HepG2 (cell line): ENCODE data around the gene EGFR. TPM values are rescaled to one million over a fixed set of nuclear protein-coding genes. Genes with fewer than 3 reads are reported as not detected.
A peak's percentile ranks its signal among the peaks of the same experiment; 100 is the strongest.

Source experiments
- GATA4 ChIP-seq: sonication (generic); IDR thresholded peaks from 2 replicates; pipeline ENCODE4 v1.6.1; 2016; ENCODE audit warnings: antibody characterized with exemption, low read depth, borderline replicate concordance
- GFI1 ChIP-seq: sonication (generic); formaldehyde crosslinking; IDR thresholded peaks from 2 replicates; pipeline ENCODE4 v1.5.0; 2020; ENCODE audit warnings: missing genetic modification reagents, mild to moderate bottlenecking, borderline replicate concordance
- HDAC2 ChIP-seq: sonication (generic); formaldehyde crosslinking; IDR thresholded peaks from 2 replicates; pipeline ENCODE4 v1.4.0; 2020; ENCODE audit warnings: missing genetic modification reagents
- KAT2B ChIP-seq: fragments of 150-350 bp; IDR thresholded peaks from 2 replicates; pipeline ENCODE4 v1.6.1; 2014; ENCODE audit warnings: low read depth, low read length, borderline replicate concordance
- MIER2 ChIP-seq: IDR thresholded peaks from 2 replicates; pipeline ENCODE4 v1.6.1; 2016; ENCODE audit warnings: missing biosample characterization, missing genetic modification reagents
- MTA3 ChIP-seq: sonication (generic); formaldehyde crosslinking; IDR thresholded peaks from 2 replicates; pipeline ENCODE4 v1.4.0; 2020; ENCODE audit warnings: missing genetic modification reagents
- PAWR ChIP-seq: sonication (generic); formaldehyde crosslinking; IDR thresholded peaks from 2 replicates; pipeline ENCODE4 v1.4.0; 2020; ENCODE audit warnings: missing genetic modification reagents, mild to moderate bottlenecking, borderline replicate concordance
- POLR2A ChIP-seq, 2 experiments: IDR thresholded peaks; 2 replicates each; pipeline ENCODE4 v1.6.1; 2011; ENCODE audit warnings: low read depth in 2 of 2, low read length in 2 of 2, mild to moderate bottlenecking in 1 of 2, moderate library complexity in 1 of 2; ENCODE audit not compliant: insufficient read depth in 1 of 2
- SYNCRIP ChIP-seq: fragments of 200-400 bp; formaldehyde crosslinking; IDR thresholded peaks from 2 replicates; pipeline ENCODE4 v1.6.1; 2018; ENCODE audit warnings: mild to moderate bottlenecking, low read depth, low read length; ENCODE audit not compliant: insufficient read depth
- TSC22D2 ChIP-seq: sonication (generic); formaldehyde crosslinking; IDR thresholded peaks from 2 replicates; pipeline ENCODE4 v1.5.1; 2020; ENCODE audit warnings: missing genetic modification reagents, mild to moderate bottlenecking, borderline replicate concordance
- WIZ ChIP-seq: sonication (generic); formaldehyde crosslinking; IDR thresholded peaks from 2 replicates; pipeline ENCODE4 v1.5.1; 2020; ENCODE audit warnings: mild to moderate bottlenecking, missing genetic modification reagents
- ZBTB20 ChIP-seq: sonication (generic); formaldehyde crosslinking; IDR thresholded peaks from 2 replicates; pipeline ENCODE4 v1.8.1; 2023; ENCODE audit warnings: missing genetic modification reagents, low read depth, mild to moderate bottlenecking, borderline replicate concordance
- ZBTB8A ChIP-seq: sonication (generic); formaldehyde crosslinking; IDR thresholded peaks from 2 replicates; pipeline ENCODE4 v1.4.0; 2020; ENCODE audit warnings: mild to moderate bottlenecking, low read depth, missing genetic modification reagents, borderline replicate concordance
- ZC3H4 ChIP-seq: sonication (generic); formaldehyde crosslinking; IDR thresholded peaks from 2 replicates; pipeline ENCODE4 v1.4.0; 2020; ENCODE audit warnings: missing genetic modification reagents, borderline replicate concordance
- ZNF234 ChIP-seq: sonication (generic); formaldehyde crosslinking; conservative IDR thresholded peaks from 2 replicates; pipeline ENCODE4 v1.5.1; 2020; ENCODE audit warnings: mild to moderate bottlenecking, missing genetic modification reagents
- ZNF460 ChIP-seq: sonication (generic); formaldehyde crosslinking; IDR thresholded peaks from 2 replicates; pipeline ENCODE4 v1.5.1; 2020; ENCODE audit warnings: missing genetic modification reagents, mild to moderate bottlenecking, borderline replicate concordance
- ZNF569 ChIP-seq: sonication (generic); formaldehyde crosslinking; IDR thresholded peaks from 2 replicates; pipeline ENCODE4 v1.5.0; 2020; ENCODE audit warnings: mild to moderate bottlenecking, missing genetic modification reagents, moderate library complexity, borderline replicate concordance
- ZNF605 ChIP-seq: sonication (generic); formaldehyde crosslinking; IDR thresholded peaks from 2 replicates; pipeline ENCODE4 v1.8.0; 2022; ENCODE audit warnings: mild to moderate bottlenecking, missing genetic modification reagents
- ZNF768 ChIP-seq: sonication (generic); formaldehyde crosslinking; IDR thresholded peaks from 2 replicates; pipeline ENCODE4 v1.4.0; 2020; ENCODE audit warnings: missing genetic modification reagents
- polyA plus RNA-seq, 8 experiments: library from polyadenylated mRNA; depleted of rRNA in 3 of 8; stranded (reverse) in 7 of 8; unstranded in 1 of 8; fragments of >200 nt; fragmentation: Illumina TruSeq in 4 of 8; extraction: Trizol in 4 of 8; gene quantifications; 2 replicates each; pipeline versions ENCODE4 v1.2.1 to v1.2.3, GENCODE V29; 2011 to 2016; ENCODE audit warnings: low read depth in 4 of 8, missing spikeins in 1 of 8, mixed read lengths in 1 of 8; ENCODE audit not compliant: insufficient read depth in 1 of 8
- total RNA-seq, 5 experiments: library from RNA; depleted of rRNA; stranded (reverse); fragments of >200 nt; fragmentation: Illumina TruSeq; extraction: Trizol; gene quantifications; 2 replicates each; pipeline ENCODE4 v1.2.3, GENCODE V29; 2016; ENCODE audit warnings: low read depth in 1 of 5
- TF ChIP-seq, protein P1 (sequence below): sonication (generic); formaldehyde crosslinking; IDR thresholded peaks from 2 replicates; pipeline ENCODE4 v1.8.1; 2023; ENCODE audit warnings: missing genetic modification reagents, mild to moderate bottlenecking, borderline replicate concordance
- TF ChIP-seq, protein P2 (sequence below): sonication (generic); formaldehyde crosslinking; IDR thresholded peaks from 2 replicates; pipeline ENCODE4 v1.5.0; 2020; ENCODE audit warnings: mild to moderate bottlenecking, missing genetic modification reagents, borderline replicate concordance
- TF ChIP-seq, protein P3 (sequence below): sonication (generic); formaldehyde crosslinking; IDR thresholded peaks from 2 replicates; pipeline ENCODE4 v1.5.0; 2020; ENCODE audit warnings: missing genetic modification reagents, mild to moderate bottlenecking, borderline replicate concordance

The EGFR gene
- total and polyA plus RNA-seq, 2 of the 13 experiments (the other 11 are each of a cell fraction or from before 2014, with no cell fraction given), result 7.0 to 10.0 TPM

DNA sequence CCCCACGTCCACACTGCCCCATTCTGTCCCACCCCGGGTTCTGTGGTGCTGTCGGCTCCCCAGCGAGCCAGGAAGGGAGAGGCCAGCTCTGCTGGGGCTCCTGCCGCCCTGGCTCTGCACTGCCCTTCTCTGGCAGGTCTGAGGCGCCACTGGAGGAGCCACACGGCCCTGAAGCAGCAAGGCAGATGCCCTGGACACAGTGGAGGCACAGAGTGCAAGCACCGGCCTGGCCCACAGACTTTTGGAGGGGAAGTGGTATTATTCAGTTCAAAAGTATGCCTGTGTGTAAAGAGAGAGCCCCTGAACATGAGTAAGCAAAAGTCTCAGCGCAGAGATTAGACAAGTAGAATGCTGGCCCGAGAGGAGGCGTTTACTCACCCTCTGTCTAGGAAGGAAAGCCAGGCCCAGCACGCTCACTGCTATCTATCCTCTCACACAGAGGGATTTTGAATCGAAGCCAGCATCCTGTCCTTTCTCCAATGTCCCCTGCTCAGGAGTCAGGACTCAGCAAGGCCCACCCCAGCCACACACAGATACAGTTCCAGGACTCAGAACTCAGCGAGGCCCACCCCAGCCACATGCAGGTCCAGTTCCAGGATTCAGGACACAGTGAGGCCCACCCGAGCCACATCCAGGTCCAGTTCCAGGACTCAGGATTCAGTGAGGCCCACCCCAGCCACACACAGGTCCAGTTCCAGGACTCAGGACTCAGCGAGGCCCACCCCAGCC, 115.0 kb downstream of the EGFR start (continued):
- TF ChIP-seq MIER2 (CRISPR knock-in tag) (no peak), KAT2B (no peak), ZNF605 (CRISPR knock-in tag) (peak; percentile 61; the same call in 1 of the 2 replicates), POLR2A (IDR thresholded peaks at IDR 0.05; ENCODE audit: insufficient read depth in 1 of 2, low read depth in 2 of 2, low read length in 2 of 2) (no peak), ZNF234 (CRISPR knock-in tag) (no peak), ZBTB20 (CRISPR knock-in tag) (no peak), ZNF460 (CRISPR knock-in tag) (no peak), TSC22D2 (CRISPR knock-in tag) (no peak), GFI1 (no peak), MTA3 (CRISPR knock-in tag) (no peak), ZNF569 (no peak), HDAC2 (CRISPR knock-in tag) (peak; percentile 32), GATA4 (no peak), PAWR (CRISPR knock-in tag) (no peak), SYNCRIP (no peak), ZC3H4 (CRISPR knock-in tag) (no peak), ZBTB8A (CRISPR knock-in tag) (no peak), WIZ (CRISPR knock-in tag) (no peak), ZNF768 (CRISPR knock-in tag) (no peak)
- TF ChIP-seq, protein P1, sequence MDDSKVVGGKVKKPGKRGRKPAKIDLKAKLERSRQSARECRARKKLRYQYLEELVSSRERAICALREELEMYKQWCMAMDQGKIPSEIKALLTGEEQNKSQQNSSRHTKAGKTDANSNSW (CRISPR knock-in tag), result no peak
- TF ChIP-seq, protein P2, sequence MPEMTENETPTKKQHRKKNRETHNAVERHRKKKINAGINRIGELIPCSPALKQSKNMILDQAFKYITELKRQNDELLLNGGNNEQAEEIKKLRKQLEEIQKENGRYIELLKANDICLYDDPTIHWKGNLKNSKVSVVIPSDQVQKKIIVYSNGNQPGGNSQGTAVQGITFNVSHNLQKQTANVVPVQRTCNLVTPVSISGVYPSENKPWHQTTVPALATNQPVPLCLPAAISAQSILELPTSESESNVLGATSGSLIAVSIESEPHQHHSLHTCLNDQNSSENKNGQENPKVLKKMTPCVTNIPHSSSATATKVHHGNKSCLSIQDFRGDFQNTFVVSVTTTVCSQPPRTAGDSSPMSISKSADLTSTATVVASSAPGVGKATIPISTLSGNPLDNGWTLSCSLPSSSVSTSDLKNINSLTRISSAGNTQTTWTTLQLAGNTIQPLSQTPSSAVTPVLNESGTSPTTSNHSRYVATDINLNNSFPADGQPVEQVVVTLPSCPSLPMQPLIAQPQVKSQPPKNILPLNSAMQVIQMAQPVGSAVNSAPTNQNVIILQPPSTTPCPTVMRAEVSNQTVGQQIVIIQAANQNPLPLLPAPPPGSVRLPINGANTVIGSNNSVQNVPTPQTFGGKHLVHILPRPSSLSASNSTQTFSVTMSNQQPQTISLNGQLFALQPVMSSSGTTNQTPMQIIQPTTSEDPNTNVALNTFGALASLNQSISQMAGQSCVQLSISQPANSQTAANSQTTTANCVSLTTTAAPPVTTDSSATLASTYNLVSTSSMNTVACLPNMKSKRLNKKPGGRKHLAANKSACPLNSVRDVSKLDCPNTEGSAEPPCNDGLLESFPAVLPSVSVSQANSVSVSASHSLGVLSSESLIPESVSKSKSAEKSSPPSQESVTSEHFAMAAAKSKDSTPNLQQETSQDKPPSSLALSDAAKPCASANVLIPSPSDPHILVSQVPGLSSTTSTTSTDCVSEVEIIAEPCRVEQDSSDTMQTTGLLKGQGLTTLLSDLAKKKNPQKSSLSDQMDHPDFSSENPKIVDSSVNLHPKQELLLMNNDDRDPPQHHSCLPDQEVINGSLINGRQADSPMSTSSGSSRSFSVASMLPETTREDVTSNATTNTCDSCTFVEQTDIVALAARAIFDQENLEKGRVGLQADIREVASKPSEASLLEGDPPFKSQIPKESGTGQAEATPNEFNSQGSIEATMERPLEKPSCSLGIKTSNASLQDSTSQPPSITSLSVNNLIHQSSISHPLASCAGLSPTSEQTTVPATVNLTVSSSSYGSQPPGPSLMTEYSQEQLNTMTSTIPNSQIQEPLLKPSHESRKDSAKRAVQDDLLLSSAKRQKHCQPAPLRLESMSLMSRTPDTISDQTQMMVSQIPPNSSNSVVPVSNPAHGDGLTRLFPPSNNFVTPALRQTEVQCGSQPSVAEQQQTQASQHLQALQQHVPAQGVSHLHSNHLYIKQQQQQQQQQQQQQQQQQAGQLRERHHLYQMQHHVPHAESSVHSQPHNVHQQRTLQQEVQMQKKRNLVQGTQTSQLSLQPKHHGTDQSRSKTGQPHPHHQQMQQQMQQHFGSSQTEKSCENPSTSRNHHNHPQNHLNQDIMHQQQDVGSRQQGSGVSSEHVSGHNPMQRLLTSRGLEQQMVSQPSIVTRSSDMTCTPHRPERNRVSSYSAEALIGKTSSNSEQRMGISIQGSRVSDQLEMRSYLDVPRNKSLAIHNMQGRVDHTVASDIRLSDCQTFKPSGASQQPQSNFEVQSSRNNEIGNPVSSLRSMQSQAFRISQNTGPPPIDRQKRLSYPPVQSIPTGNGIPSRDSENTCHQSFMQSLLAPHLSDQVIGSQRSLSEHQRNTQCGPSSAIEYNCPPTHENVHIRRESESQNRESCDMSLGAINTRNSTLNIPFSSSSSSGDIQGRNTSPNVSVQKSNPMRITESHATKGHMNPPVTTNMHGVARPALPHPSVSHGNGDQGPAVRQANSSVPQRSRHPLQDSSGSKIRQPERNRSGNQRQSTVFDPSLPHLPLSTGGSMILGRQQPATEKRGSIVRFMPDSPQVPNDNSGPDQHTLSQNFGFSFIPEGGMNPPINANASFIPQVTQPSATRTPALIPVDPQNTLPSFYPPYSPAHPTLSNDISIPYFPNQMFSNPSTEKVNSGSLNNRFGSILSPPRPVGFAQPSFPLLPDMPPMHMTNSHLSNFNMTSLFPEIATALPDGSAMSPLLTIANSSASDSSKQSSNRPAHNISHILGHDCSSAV, result no peak
- TF ChIP-seq, protein P3, sequence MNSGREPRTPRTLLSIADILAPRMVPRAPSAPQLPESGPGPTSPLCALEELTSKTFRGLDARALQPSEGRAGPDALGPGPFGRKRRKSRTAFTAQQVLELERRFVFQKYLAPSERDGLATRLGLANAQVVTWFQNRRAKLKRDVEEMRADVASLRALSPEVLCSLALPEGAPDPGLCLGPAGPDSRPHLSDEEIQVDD (CRISPR knock-in tag), result no peak
